HT1080 (cell line): Measurements from ENCODE around the gene RHOG. TPM values are rescaled to one million over a fixed set of nuclear protein-coding genes. Genes with fewer than 3 reads are reported as not detected.

ENCODE experiments used
- DNase-seq: peaks from one replicate; pipeline ENCODE4 v3.0.0-alpha.2; 2015; ENCODE audit warnings: low read depth
- total RNA-seq: library from RNA; depleted of rRNA; stranded (reverse); fragments of >200 nt; shearing (Covaris generic); gene quantifications from 2 replicates; pipeline ENCODE4 v1.2.3, GENCODE V29; 2014

Gene RHOG
- total RNA-seq, 1 experiment from 2014 or later: 98.7 TPM

DNA sequence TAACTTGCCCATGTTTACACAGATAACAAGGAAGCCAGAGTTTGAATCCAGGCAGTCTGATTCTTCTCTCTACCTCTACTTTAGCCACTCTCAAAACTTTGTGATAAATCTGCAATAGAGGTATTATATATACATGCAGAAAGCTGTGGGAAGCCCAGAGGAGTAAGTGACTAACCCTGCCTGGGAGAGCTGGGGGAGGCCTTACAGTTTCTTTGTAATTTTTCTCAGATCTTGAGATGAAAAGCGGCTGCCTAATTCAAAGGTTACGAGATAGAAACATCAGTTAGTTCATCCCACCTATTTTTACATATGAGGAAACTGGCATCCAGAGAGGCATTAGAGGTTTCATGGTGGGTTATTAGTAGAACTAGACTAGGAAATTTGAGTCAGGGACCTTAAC is 19.6 kb upstream of the RHOG start:
- DNase-seq: no peak

DNA sequence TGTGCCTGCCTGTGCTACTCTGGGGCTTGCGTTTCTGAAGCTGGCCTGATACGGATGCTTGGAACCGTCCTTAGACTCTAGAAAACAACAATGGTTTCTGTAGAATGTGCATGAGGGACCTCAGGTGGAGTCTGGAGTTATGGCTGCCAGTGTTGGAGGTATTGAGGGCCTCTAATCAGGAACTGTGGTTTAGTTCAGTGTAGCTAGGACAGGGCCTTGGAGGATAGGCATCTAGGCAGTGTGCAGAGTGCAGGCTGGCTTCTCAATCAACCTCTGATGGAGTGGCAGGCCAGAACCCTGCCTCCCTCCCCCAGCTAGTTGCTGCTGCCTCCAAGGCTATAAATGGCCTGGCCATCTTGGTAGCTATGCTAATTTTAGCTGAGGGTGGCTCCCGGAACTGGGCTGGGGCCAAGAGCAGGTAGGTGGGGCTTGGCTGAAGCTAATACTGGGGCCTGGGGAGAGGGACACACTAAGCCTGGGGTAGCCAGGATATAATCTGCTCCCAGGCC is 18.7 kb upstream of the RHOG start:
- no peak for DNase-seq

DNA sequence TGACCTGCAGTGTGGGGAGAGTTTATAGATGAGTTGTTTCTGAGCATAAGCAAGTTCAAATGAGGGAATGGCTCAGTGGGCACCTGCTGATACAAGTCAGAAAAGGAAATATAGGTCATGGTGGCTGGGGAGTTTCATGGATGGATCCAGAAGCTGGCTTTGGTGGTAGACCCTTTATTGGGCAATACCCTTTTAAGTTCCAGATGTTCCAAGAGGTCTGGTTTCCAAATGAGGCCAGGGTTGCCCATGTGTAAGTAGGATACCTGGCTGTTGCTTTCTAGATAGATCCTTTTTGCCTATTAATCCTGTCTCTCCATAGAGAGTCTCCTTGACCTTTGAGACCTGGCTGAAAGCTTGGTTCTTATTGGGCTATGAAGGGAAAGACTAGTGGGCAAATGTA is 16.9 kb upstream of the RHOG start:
- DNase-seq: no peak

DNA sequence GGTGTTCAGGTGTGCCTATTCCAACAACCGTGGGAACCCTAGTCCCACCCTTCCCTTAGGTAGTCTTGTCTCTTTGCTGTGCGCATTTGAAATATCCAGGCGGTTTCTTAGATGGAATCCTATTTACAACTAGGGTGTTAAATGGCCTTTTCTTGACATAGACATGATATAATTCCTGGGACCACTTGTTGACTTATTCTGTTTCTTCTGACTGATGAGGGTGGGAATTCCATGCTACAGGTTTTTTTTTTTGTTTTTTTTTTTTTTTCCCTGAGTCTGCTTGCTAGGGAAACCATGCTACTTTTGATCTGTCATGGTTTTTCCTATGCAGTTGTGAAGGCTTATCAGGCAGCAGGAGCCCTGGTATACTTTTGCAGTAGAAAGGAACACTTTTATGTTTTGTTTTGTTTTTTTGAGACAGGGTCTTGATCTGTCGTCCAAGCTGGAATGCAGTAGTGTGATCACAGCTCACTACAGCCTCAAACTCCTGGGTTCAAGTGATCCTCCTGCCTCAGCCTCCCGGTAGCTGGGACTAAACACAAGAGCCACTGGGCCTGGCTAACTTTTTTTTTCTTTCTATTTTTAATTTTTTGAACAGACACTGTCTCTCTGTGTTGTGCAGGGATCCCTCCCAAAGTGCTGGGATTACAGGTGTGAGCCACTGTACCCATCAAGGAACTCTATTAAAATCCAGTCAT is 16.2 kb upstream of the RHOG start:
- no peak for DNase-seq

DNA sequence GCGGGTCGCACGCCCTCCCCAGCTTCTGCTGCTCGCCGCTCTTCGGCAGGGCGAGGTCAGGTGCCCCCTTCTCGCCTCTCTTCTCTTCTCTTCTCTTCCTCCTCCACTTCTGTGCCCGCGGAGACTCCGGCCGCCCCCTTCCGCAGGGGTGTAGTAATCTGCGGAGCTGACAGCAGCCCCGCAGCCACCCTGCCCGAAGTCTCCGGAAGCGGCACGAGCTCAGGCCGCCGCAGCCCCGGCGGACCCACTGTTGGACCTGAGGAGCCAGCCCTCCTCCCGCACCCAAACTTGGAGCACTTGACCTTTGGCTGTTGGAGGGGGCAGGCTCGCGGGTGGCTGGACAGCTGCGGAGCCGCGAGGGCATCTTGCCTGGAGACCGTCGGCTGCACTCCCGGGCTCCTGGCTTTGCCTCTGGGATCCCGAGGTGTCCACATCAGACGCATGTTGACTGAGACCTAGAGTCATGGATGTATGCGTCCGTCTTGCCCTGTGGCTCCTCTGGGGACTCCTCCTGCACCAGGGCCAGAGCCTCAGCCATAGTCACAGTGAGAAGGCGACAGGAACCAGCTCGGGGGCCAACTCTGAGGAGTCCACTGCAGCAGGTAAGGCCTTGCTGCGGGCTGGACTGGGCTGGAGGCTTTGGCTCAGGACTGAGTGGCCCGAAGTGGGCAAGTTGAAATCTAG is 15.2 kb upstream of the RHOG start:
- peak; percentile 53 for DNase-seq

DNA sequence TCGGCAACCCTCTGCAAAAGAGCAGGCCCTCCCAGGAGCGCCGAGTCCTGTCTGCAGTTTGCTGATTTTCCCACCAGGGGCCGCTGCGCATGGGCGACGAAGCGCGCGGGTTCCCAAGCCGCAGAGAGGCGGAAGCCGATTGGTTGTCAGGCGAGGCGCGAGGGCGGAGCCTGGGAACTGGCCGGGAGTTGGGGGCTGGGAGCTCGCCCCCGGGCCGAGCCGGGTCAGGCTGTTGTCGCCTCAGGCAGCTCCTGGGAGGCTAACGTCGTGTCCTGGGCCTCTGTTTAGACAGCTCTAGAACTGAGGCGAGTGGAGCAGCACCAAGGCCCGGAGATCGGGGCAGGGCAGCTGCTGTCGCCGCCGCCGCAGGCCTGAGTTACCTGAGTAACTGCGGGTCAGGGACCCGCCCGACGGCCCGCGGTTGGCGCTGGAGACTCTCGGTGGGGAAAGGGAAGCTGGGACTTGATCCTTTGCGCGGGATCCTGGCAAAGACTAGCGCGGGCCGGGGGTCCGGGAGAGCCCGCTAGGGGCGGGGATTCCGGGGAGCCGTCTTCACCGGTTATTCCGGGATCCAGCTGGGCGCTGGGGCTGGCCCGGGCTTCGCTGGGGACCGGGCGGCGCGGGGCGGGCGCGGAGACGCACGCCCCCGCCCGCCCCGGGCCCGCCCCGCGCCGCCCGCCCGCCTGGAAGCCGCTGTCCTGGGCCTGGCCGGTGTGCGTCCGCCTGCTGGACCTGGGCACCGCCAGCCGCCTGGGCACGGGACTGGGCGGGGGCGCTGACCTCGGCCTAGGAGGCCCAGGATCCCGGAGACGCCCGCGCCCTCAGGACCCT is 14.4 kb upstream of the RHOG start, which contains the start of gene STIM1:
Gene STIM1, plus strand, starts transcription at position 688 of the 831 bp plus-strand sequence. CDS start 607 bp downstream, outside the sequence.
- peak; percentile 92 for DNase-seq

DNA sequence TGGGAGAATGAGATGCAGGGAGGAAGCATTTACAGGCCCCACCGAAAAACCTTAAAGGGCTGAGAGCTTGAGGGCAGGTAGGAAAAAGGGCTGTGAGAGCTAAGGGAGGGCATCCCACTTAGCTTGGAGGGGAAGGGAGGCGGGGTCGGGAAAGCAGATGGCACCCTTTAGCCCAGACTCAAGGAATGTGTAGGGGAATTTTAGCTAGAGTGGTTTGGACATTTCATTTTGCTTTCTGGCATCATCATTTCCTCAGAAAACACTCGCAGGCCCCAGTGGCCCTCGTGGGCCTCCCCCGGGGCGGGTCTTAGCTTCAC is 13.9 kb upstream of the RHOG start:
- DNase-seq: no peak

DNA sequence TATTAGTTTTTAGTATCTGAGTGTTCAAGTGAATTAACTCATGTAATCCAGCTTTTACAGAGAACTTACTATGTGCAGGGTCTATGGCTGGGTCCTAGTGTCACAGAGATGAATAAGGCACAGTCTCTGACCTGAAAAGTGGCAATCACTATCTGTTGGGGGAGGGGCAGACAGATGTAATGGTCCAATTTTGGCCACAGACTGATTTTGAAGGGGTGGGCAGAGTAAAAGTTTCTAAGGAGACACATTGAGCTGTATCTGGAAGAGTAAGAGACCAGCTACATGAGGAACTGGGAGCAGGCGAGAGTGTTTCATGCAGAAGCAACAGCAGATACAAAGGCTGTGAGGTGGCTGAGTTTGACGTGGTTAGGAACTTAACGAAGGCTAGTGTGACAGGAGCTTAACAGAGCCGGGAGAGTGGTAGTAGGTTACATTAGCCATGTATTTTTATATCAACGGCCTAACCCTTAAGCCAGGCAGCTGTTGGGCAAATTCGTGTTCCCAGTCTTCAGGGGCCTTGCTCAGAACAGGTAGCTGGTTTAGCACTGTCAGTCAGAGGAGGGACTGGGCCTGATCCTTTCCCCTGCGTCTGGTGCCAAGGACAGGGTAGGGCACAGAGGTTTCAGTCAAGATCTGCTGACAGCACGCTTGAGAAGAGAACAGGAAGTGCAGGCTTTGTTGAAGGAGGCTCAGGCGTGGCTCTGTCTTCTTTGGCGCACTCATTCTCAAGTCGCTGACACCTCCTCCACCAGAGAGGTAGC is 13.3 kb upstream of the RHOG start:
- DNase-seq: no peak

DNA sequence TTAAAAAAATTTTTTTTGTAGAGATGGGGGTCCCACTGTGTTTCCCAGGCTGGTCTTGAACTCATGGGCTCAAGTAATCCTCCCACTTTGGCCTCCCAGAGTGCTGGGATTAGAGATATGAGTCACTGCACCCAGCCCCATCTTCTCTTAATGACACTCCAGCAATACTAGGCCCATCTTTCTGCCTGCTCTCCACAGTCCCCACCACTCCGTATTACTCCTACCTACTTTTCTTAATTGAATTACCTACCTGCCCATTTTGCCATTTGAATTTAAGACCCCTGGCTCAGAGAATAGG is 12.7 kb upstream of the RHOG start:
- DNase-seq: no peak

DNA sequence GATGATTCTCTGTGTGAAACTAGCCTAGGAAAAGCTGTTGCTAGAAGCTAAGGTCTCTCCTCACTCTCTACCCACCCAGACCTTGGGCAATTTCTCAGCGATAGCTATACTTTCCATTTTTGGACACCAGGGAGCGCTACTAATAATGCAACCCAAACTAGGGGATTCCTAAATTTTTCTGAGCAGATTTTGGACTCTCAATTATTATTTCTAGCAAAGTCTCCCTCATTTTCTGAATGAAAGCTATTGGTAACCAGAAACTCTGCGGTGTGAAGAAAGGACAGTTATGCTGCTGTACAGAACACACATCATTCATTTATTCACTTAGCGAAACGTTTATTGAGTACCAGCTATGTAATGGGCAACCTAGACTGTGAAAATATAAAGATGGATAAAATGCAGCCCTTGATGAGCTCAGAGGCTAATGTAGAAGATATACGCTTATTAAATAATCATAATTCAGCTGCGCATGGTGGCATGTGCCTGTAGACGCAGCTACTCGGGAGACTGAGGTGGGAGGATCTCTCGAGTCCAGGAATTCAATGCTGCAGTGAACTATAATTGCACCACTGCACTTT is 8.6 kb upstream of the RHOG start:
- DNase-seq: peak; percentile 52

DNA sequence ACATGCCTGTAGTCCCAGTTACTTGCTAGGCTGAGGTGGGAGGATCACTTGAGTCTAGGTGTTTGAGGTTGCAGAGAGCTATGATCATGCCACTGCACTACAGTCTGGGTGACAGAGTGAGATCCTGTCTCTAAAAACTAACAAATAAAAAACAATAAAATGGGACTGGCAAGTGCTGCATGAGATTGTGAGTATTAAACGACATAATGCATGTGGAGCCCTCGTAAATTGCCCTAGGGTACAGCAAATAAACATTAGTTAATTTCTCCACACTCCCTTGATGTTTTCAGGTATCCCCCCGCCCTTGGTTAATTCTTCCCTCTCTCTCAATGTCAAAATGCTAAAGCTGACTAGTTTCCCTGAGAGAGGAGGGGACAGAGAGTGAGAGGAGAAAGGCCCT is 4.9 kb upstream of the RHOG start:
- DNase-seq: no peak

DNA sequence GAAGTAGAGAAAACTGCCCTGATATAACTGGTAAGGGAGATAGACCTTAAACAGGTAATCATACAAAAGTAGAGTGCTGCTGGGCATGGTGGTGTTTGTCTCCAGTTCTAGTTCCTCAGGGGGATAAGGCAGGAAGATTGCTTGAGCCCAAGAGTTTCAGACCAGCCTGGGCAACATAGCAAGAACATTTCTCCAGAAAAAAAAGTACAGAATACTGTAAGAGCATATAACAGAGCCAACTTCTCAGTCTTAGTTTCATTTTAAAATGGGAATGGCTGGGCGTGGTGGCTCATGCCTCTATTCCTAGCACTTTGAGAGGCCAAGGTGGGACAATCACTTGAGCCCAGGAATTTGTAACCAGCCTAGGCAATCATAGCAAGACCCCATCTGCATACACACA is 4.5 kb upstream of the RHOG start:
- DNase-seq: no peak

DNA sequence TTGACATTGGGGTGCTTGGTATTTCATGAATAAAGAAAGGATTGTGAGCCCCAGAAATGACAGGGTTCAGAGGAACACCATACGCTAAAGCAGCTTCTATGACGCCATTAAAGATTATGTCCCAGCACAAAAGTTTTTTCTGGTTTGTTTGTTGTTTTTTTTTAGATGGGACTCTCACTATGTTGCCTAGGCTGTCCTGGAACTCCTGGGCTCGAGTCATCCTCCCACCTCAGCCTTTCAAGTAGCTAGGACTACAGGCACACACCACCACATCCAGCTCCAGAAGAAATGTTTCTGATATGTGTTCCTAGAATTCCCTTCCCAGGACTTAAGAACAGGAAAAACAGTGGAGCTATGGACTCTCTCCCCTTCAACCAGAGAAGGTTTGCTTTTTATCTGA is 2.6 kb upstream of the RHOG start:
- no peak for DNase-seq

DNA sequence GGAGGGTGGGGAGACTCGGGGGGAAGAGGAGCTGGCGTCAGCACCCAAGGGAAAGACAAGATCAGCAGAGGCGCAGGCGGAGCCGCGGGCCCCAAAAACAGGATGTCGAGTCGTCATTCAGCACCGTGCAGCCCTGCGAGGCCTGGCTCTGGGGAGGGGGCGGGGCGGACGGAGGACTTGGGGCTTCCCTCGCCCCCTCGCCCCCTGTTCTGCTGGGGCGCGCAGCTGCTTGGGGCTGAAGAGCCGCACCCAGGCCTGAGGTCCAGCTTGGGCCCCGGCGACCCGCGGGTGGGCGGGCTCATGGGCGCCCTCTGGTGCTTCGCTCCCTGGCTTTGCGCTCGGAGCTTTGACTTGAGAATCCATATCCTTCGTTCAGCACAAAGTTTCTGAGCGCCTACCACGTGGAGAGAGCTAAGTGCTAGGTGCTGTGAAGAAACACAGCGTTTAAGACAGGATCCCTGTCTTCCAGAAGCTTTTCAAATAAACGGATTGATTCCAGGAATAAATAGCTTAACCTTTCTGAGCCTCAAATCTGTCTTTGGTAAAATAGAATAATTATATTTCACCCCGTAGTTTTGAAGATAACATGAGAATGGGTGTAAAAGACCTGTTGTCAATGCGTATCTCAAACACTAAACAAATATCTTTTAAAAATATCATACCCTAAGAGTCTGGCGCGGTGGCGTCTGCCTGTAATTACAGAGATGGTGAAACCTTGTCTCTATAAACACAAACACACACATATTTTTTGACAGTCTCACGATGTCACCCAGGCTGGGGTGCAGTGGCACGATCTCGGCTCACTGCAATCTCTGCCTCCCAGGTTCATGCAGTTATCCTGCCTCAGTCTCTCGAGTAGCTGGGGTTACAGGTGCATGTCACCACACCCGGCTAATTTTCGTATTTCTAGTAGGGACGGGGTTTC is 929 bp upstream of the RHOG start:
- DNase-seq: peak; percentile 90

DNA sequence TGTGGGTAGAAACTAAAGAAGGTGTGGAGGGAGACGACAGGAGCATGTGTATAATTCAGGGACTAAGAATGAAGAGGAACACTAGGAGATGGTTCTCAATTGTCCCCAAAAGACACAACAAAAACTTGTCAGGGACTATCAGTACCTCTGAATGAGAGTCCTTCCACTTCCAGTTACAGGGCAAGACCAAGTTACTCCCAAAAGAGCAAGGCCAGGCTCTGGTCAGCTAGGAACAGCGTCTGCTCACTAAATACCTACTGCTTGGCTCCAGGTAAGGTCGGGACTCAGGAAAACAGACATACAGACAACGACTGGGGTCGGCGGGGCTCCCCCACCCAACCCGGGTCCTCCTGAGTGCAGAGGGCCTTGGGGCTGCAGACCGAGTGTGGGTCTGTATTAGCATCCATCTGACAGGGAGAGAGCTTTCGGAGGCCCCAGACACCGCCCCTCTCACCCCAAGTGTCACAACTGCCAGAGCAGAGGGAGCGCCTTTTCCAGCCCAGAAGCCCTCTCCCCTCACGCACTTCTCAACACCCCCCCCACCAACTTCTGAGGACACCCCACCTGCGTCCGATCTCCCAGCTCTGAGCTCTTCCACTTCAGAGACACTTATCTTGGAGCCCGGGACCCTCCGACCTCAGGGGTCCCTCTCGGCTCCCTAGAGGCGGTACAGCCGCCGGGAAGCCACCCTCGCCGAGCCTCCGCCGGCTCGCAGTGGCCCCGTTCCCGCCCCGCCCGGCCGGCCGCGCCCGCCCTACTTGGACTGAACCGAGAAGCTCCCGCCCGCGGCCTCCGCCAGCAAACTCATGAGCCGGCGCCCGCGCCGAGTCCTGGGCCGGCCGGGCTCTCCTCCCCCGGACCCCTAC is 522 bp downstream of the RHOG start:
- DNase-seq: peak; percentile 34

DNA sequence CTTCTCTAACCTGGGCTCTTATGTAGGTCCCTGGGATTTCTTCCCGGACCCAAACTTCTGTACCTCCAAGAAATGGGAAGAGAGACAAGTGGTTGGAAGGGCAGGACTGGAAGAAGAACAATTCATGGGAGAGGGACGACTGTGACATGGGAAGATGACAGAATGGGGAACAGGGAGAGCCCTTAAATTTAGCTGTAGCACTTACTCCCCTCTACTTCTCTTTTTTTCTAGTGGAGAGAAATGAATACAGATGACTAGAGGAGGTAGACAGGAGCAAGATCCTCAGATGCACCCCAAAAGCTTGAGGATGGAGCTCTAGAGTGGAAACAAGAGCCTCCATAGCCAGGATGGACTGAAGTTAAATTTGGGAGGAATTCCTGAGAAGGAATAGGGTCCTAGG is 2.3 kb downstream of the RHOG start:
- no peak for DNase-seq

DNA sequence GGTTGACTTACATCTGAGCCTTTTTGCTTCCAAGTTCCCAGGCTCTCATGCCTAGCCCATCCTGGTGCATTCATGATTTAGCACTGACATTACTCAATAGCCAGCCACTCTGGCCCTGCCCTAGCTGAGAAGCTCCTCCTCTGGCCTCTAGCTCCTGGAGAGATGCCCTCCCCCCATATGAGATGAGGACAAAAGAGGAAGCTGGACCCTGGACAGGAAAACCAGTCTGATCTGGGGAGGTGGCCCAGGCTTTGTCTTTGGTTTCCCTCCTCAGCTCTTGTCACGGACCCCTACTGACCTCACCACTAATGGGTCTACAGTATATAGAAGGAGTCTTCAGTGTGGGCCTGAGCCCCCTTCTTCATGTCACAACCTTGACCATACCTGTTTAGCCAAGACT is 3.0 kb downstream of the RHOG start:
- no peak for DNase-seq

DNA sequence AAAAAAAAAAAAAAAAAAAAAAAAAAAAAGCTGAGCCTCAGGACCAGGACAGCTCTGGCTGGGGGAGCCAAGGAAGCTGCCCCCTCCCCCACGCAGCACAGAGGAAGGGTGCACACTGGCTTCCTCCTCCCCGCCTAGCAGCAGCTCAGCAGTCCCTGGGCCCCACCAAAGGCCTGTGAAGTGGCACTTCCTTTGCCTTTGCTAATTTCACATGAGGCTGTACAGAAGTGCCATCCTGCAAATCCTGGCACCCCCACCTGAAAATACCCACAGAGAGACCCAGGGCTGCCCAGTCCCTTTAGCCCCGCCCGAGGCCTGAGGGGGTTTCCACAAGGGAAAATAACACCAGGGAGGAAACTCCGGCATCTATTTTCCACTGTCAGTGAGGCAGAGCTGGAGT is 3.9 kb downstream of the RHOG start:
- no peak for DNase-seq

DNA sequence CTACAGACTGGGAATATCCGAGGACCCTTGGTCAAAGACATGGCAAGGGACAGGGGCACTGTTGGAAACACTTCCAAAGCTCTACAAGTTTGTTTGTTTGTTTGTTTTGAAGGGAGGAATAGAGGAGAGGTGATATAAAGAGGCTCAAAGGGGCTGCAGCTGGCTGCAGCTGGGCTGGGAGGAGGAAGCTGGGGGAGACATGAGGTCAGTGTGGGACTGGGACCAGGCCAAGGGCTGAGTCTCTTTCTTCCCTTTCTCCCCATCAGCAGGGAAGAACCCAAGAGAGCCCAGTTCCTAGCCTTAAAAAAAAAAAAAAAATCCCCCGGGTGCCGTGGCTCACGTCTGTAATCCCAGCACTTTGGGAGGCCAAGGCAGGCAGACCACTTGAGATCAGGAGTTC is 5.0 kb downstream of the RHOG start:
- no peak for DNase-seq
